DLD1 (cell line): ENCODE measurements around the gene OGDH.

Source experiments
- in situ Hi-C: cut with HindIII; loops from 2 replicates; pipeline ENCODE4 v1.10.0; 2017; ENCODE audit warnings: low sequenced_read_pairs

OGDH gene

GRCh38 chr7:44637788-44638594 is 31.6 kb downstream of the OGDH start:
- in situ Hi-C loops, result no loop called here

GRCh38 chr7:44638611-44639557 is 32.5 kb downstream of the OGDH start:
- in situ Hi-C loops, result no loop called here

- in situ Hi-C loops, result no loop called here
Measured at GRCh38 chr7:44639671-44640321, 33.4 kb downstream of the OGDH start.

GRCh38 chr7:44643206-44643605 is 36.8 kb downstream of the OGDH start:
- in situ Hi-C loops, result no loop called here

GRCh38 chr7:44645254-44645653 is 38.8 kb downstream of the OGDH start:
- in situ Hi-C loops, result no loop called here

- in situ Hi-C loops, result no loop called here
Measured at GRCh38 chr7:44645696-44646095, 39.3 kb downstream of the OGDH start.

- in situ Hi-C loops, result no loop called here
Measured at GRCh38 chr7:44646176-44646920, 39.9 kb downstream of the OGDH start.

GRCh38 chr7:44646921-44647636 is 40.7 kb downstream of the OGDH start:
- in situ Hi-C loops, result no loop called here

GRCh38 chr7:44647981-44648714 is 41.7 kb downstream of the OGDH start:
- in situ Hi-C loops, result no loop called here

GRCh38 chr7:44650242-44650641 is 43.8 kb downstream of the OGDH start:
- in situ Hi-C loops, result no loop called here

- in situ Hi-C loops, result no loop called here
Measured at GRCh38 chr7:44650772-44651171, 44.3 kb downstream of the OGDH start.

- in situ Hi-C loops, result no loop called here
Measured at GRCh38 chr7:44652535-44652934, 46.1 kb downstream of the OGDH start.

- in situ Hi-C loops, result no loop called here
Measured at GRCh38 chr7:44654255-44654796, 47.9 kb downstream of the OGDH start.

GRCh38 chr7:44655341-44655740 is 48.9 kb downstream of the OGDH start:
- in situ Hi-C loops, result no loop called here

GRCh38 chr7:44658979-44659378 is 52.6 kb downstream of the OGDH start:
- in situ Hi-C loops, result no loop called here

- in situ Hi-C loops, result no loop called here
Measured at GRCh38 chr7:44661233-44661632, 54.8 kb downstream of the OGDH start.

GRCh38 chr7:44664780-44665461 is 58.5 kb downstream of the OGDH start:
- in situ Hi-C loops, result no loop called here

- in situ Hi-C loops, result no loop called here
Measured at GRCh38 chr7:44665531-44666213, 59.2 kb downstream of the OGDH start.
